WTC11 (cell line): ENCODE data around the gene OST4. TPM values are rescaled to one million over a fixed set of nuclear protein-coding genes. Genes with fewer than 3 reads are reported as not detected.

Source experiments
- GABPB1 ChIP-seq: sonication (generic); formaldehyde crosslinking; IDR thresholded peaks from 2 replicates; pipeline ENCODE4 v1.8.1; 2023; ENCODE audit warnings: mild to moderate bottlenecking, missing genetic modification reagents
- JUN ChIP-seq: sonication (generic); formaldehyde crosslinking; IDR thresholded peaks from 2 replicates; pipeline ENCODE4 v1.8.0; 2023; ENCODE audit warnings: mild to moderate bottlenecking, missing genetic modification reagents
- NR2C2 ChIP-seq: sonication (generic); formaldehyde crosslinking; IDR thresholded peaks from 2 replicates; pipeline ENCODE4 v1.8.0; 2022; ENCODE audit warnings: mild to moderate bottlenecking, missing genetic modification reagents
- NR3C1 ChIP-seq: sonication (generic); formaldehyde crosslinking; conservative IDR thresholded peaks from 2 replicates; pipeline ENCODE4 v1.8.1; 2023; ENCODE audit warnings: low read depth, mild to moderate bottlenecking, missing genetic modification reagents
- PRRX2 ChIP-seq: fragments of 250-450 bp; sonication (Bioruptor Pico); IDR thresholded peaks from 2 replicates; pipeline ENCODE4 v1.8.0; 2021; ENCODE audit warnings: mild to moderate bottlenecking
- SOX15 ChIP-seq: fragments of 250-450 bp; sonication (Bioruptor Pico); IDR thresholded peaks from 2 replicates; pipeline ENCODE4 v1.9.0; 2021; ENCODE audit warnings: mild to moderate bottlenecking
- TEAD1 ChIP-seq: sonication (generic); formaldehyde crosslinking; IDR thresholded peaks from 2 replicates; pipeline ENCODE4 v1.8.0; 2022; ENCODE audit warnings: mild to moderate bottlenecking, missing genetic modification reagents
- TP53 ChIP-seq: sonication (generic); formaldehyde crosslinking; IDR thresholded peaks from 2 replicates; pipeline ENCODE4 v1.8.1; 2023; ENCODE audit warnings: mild to moderate bottlenecking, missing genetic modification reagents
- ZBTB21 ChIP-seq: sonication (generic); formaldehyde crosslinking; IDR thresholded peaks from 2 replicates; pipeline ENCODE4 v1.8.1; 2023; ENCODE audit warnings: mild to moderate bottlenecking, missing genetic modification reagents, borderline replicate concordance
- ZNF219 ChIP-seq: sonication (generic); formaldehyde crosslinking; IDR thresholded peaks from 2 replicates; pipeline ENCODE4 v1.8.0; 2023; ENCODE audit warnings: missing genetic modification reagents, mild to moderate bottlenecking, borderline replicate concordance
- ZNF232 ChIP-seq: sonication (generic); formaldehyde crosslinking; IDR thresholded peaks from 2 replicates; pipeline ENCODE4 v1.8.0; 2022; ENCODE audit warnings: mild to moderate bottlenecking, missing genetic modification reagents
- ZNF396 ChIP-seq: fragments of 250-450 bp; sonication (Bioruptor Pico); IDR thresholded peaks from 2 replicates; pipeline ENCODE4 v1.8.0; 2021; ENCODE audit warnings: mild to moderate bottlenecking, moderate library complexity, borderline replicate concordance
- total RNA-seq: library from RNA; stranded (reverse); gene quantifications from 3 replicates; pipeline ENCODE4 v1.2.3, GENCODE V29; 2021
- TF ChIP-seq, protein P1 (sequence below): sonication (generic); formaldehyde crosslinking; IDR thresholded peaks from 2 replicates; pipeline ENCODE4 v1.8.1; 2023; ENCODE audit warnings: mild to moderate bottlenecking, missing genetic modification reagents, borderline replicate concordance
- TF ChIP-seq, protein P2 (sequence below): sonication (generic); formaldehyde crosslinking; IDR thresholded peaks from 2 replicates; pipeline ENCODE4 v1.8.1; 2023; ENCODE audit warnings: mild to moderate bottlenecking, moderate library complexity, missing genetic modification reagents
- TF ChIP-seq, protein P3 (sequence below): sonication (generic); formaldehyde crosslinking; IDR thresholded peaks from 2 replicates; pipeline ENCODE4 v1.8.0; 2022; ENCODE audit warnings: mild to moderate bottlenecking, missing genetic modification reagents
- TF ChIP-seq, protein P4 (sequence below): fragments of 250-450 bp; sonication (Bioruptor Pico); IDR thresholded peaks from 2 replicates; pipeline ENCODE4 v1.9.0; 2021; ENCODE audit warnings: mild to moderate bottlenecking
- TF ChIP-seq, protein P5 (sequence below): sonication (generic); formaldehyde crosslinking; IDR thresholded peaks from 2 replicates; pipeline ENCODE4 v1.8.0; 2022; ENCODE audit warnings: mild to moderate bottlenecking, missing genetic modification reagents
- TF ChIP-seq, protein P6 (sequence below): sonication (generic); formaldehyde crosslinking; IDR thresholded peaks from 2 replicates; pipeline ENCODE4 v1.8.1; 2022; ENCODE audit warnings: low read depth, mild to moderate bottlenecking, moderate library complexity, missing genetic modification reagents, borderline replicate concordance
- TF ChIP-seq, protein P7 (sequence below): sonication (generic); formaldehyde crosslinking; IDR thresholded peaks from 2 replicates; pipeline ENCODE4 v1.8.0; 2022; ENCODE audit warnings: mild to moderate bottlenecking, missing genetic modification reagents
- TF ChIP-seq, protein P8 (sequence below): sonication (generic); formaldehyde crosslinking; IDR thresholded peaks from 2 replicates; pipeline ENCODE4 v1.8.0; 2022; ENCODE audit warnings: missing genetic modification reagents
- TF ChIP-seq, protein P9 (sequence below): sonication (generic); formaldehyde crosslinking; IDR thresholded peaks from 2 replicates; pipeline ENCODE4 v1.8.1; 2023; ENCODE audit warnings: mild to moderate bottlenecking, missing genetic modification reagents, moderate library complexity

OST4 gene
- total RNA-seq, 1 experiment from 2014 or later = 210 TPM

DNA sequence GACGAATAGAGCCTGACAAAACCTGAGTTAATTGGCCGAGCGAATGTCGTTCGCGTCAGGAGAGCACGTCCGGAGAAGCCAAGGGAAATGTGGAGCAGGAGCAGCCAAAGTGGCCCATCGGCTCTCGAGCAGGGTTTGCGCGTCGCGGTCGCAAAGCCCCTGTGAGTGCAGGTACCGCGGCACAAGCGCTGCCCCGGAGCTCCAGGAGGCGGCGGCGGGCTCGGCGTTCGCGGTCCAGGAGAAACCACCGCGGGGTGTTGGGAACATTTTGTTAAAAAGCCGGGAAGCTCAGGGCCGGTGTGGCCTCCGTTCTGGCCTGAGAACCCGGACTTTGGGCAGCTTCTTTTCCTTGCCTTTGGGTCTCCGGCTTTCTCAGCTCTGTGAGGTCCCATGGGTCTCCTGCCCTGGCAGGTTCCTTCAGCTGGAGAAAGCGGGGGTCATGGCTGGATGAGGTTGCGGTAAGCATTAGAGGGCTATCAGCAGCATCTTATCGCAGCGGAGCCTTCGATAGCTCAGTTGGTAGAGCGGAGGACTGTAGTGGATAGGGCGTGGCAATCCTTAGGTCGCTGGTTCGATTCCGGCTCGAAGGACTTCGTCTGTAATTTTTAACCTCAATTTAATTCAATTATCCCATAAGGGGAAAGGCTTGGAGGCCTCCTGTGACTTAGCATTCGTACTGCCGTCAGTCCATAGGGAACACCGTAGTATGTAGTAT, 21.0 kb downstream of the OST4 start (continued):
- TF ChIP-seq, protein P1, sequence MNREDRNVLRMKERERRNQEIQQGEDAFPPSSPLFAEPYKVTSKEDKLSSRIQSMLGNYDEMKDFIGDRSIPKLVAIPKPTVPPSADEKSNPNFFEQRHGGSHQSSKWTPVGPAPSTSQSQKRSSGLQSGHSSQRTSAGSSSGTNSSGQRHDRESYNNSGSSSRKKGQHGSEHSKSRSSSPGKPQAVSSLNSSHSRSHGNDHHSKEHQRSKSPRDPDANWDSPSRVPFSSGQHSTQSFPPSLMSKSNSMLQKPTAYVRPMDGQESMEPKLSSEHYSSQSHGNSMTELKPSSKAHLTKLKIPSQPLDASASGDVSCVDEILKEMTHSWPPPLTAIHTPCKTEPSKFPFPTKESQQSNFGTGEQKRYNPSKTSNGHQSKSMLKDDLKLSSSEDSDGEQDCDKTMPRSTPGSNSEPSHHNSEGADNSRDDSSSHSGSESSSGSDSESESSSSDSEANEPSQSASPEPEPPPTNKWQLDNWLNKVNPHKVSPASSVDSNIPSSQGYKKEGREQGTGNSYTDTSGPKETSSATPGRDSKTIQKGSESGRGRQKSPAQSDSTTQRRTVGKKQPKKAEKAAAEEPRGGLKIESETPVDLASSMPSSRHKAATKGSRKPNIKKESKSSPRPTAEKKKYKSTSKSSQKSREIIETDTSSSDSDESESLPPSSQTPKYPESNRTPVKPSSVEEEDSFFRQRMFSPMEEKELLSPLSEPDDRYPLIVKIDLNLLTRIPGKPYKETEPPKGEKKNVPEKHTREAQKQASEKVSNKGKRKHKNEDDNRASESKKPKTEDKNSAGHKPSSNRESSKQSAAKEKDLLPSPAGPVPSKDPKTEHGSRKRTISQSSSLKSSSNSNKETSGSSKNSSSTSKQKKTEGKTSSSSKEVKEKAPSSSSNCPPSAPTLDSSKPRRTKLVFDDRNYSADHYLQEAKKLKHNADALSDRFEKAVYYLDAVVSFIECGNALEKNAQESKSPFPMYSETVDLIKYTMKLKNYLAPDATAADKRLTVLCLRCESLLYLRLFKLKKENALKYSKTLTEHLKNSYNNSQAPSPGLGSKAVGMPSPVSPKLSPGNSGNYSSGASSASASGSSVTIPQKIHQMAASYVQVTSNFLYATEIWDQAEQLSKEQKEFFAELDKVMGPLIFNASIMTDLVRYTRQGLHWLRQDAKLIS = no peak
- TF ChIP-seq, protein P2, sequence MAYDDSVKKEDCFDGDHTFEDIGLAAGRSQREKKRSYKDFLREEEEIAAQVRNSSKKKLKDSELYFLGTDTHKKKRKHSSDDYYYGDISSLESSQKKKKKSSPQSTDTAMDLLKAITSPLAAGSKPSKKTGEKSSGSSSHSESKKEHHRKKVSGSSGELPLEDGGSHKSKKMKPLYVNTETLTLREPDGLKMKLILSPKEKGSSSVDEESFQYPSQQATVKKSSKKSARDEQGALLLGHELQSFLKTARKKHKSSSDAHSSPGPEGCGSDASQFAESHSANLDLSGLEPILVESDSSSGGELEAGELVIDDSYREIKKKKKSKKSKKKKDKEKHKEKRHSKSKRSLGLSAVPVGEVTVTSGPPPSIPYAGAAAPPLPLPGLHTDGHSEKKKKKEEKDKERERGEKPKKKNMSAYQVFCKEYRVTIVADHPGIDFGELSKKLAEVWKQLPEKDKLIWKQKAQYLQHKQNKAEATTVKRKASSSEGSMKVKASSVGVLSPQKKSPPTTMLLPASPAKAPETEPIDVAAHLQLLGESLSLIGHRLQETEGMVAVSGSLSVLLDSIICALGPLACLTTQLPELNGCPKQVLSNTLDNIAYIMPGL (CRISPR knock-in tag) = peak; percentile 100
- TF ChIP-seq TP53 (CRISPR knock-in tag) (peak; percentile 56; the same call in 1 of the 2 replicates), NR2C2 (CRISPR knock-in tag) (no peak), ZNF232 (CRISPR knock-in tag) (peak; percentile 94), PRRX2 (CRISPR knock-in tag) (no peak; the same call in 1 of the 2 replicates), JUN (CRISPR knock-in tag) (no peak), ZNF396 (no peak), ZNF219 (CRISPR knock-in tag) (no peak), TEAD1 (no peak; the same call in none of the 2 replicates), GABPB1 (peak; percentile 21; the same call in 1 of the 2 replicates), NR3C1 (CRISPR knock-in tag) (no peak), ZBTB21 (CRISPR knock-in tag) (no peak; the same call in 1 of the 2 replicates), SOX15 (CRISPR knock-in tag) (no peak)
- TF ChIP-seq, protein P3, sequence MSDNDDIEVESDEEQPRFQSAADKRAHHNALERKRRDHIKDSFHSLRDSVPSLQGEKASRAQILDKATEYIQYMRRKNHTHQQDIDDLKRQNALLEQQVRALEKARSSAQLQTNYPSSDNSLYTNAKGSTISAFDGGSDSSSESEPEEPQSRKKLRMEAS (CRISPR knock-in tag) = peak; percentile 72
- TF ChIP-seq, protein P4, sequence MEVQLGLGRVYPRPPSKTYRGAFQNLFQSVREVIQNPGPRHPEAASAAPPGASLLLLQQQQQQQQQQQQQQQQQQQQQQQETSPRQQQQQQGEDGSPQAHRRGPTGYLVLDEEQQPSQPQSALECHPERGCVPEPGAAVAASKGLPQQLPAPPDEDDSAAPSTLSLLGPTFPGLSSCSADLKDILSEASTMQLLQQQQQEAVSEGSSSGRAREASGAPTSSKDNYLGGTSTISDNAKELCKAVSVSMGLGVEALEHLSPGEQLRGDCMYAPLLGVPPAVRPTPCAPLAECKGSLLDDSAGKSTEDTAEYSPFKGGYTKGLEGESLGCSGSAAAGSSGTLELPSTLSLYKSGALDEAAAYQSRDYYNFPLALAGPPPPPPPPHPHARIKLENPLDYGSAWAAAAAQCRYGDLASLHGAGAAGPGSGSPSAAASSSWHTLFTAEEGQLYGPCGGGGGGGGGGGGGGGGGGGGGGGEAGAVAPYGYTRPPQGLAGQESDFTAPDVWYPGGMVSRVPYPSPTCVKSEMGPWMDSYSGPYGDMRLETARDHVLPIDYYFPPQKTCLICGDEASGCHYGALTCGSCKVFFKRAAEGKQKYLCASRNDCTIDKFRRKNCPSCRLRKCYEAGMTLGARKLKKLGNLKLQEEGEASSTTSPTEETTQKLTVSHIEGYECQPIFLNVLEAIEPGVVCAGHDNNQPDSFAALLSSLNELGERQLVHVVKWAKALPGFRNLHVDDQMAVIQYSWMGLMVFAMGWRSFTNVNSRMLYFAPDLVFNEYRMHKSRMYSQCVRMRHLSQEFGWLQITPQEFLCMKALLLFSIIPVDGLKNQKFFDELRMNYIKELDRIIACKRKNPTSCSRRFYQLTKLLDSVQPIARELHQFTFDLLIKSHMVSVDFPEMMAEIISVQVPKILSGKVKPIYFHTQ (CRISPR knock-in tag) = peak; percentile 65; the same call in 1 of the 2 replicates
- TF ChIP-seq, protein P5, sequence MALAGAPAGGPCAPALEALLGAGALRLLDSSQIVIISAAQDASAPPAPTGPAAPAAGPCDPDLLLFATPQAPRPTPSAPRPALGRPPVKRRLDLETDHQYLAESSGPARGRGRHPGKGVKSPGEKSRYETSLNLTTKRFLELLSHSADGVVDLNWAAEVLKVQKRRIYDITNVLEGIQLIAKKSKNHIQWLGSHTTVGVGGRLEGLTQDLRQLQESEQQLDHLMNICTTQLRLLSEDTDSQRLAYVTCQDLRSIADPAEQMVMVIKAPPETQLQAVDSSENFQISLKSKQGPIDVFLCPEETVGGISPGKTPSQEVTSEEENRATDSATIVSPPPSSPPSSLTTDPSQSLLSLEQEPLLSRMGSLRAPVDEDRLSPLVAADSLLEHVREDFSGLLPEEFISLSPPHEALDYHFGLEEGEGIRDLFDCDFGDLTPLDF (CRISPR knock-in tag) = no peak; the same call in 1 of the 2 replicates
- TF ChIP-seq, protein P6, sequence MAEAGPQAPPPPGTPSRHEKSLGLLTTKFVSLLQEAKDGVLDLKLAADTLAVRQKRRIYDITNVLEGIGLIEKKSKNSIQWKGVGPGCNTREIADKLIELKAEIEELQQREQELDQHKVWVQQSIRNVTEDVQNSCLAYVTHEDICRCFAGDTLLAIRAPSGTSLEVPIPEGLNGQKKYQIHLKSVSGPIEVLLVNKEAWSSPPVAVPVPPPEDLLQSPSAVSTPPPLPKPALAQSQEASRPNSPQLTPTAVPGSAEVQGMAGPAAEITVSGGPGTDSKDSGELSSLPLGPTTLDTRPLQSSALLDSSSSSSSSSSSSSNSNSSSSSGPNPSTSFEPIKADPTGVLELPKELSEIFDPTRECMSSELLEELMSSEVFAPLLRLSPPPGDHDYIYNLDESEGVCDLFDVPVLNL (CRISPR knock-in tag) = no peak
- TF ChIP-seq, protein P7, sequence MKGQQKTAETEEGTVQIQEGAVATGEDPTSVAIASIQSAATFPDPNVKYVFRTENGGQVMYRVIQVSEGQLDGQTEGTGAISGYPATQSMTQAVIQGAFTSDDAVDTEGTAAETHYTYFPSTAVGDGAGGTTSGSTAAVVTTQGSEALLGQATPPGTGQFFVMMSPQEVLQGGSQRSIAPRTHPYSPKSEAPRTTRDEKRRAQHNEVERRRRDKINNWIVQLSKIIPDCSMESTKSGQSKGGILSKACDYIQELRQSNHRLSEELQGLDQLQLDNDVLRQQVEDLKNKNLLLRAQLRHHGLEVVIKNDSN (CRISPR knock-in tag) = 0 out of 2 replicates have a peak, but pooled peaks have one; percentile 9
- TF ChIP-seq, protein P8, sequence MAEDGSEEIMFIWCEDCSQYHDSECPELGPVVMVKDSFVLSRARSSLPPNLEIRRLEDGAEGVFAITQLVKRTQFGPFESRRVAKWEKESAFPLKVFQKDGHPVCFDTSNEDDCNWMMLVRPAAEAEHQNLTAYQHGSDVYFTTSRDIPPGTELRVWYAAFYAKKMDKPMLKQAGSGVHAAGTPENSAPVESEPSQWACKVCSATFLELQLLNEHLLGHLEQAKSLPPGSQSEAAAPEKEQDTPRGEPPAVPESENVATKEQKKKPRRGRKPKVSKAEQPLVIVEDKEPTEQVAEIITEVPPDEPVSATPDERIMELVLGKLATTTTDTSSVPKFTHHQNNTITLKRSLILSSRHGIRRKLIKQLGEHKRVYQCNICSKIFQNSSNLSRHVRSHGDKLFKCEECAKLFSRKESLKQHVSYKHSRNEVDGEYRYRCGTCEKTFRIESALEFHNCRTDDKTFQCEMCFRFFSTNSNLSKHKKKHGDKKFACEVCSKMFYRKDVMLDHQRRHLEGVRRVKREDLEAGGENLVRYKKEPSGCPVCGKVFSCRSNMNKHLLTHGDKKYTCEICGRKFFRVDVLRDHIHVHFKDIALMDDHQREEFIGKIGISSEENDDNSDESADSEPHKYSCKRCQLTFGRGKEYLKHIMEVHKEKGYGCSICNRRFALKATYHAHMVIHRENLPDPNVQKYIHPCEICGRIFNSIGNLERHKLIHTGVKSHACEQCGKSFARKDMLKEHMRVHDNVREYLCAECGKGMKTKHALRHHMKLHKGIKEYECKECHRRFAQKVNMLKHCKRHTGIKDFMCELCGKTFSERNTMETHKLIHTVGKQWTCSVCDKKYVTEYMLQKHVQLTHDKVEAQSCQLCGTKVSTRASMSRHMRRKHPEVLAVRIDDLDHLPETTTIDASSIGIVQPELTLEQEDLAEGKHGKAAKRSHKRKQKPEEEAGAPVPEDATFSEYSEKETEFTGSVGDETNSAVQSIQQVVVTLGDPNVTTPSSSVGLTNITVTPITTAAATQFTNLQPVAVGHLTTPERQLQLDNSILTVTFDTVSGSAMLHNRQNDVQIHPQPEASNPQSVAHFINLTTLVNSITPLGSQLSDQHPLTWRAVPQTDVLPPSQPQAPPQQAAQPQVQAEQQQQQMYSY (CRISPR knock-in tag) = no peak
- TF ChIP-seq, protein P9, sequence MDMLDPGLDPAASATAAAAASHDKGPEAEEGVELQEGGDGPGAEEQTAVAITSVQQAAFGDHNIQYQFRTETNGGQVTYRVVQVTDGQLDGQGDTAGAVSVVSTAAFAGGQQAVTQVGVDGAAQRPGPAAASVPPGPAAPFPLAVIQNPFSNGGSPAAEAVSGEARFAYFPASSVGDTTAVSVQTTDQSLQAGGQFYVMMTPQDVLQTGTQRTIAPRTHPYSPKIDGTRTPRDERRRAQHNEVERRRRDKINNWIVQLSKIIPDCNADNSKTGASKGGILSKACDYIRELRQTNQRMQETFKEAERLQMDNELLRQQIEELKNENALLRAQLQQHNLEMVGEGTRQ (CRISPR knock-in tag) = no peak
